Common myeloid progenitor, CD34-positive (primary cell): ENCODE measurements around the gene RHCG.
"Not testable (repeated sequence)": the region's sequence is repeated elsewhere in the genome, so short reads cannot be mapped to it uniquely, and the experiment has no call there.

Experiments
- CTCF ChIA-PET: fragments of 350-600 bp; sonication (Branson Sonifier 250); formaldehyde crosslinking; loops from one replicate; lab custom pipeline; 2021; ENCODE audit warnings: antibody characterized with exemption; lab: Charles Lee
- POLR2A ChIA-PET: fragments of 350-600 bp; sonication (Branson Sonifier 250); formaldehyde crosslinking; loops from one replicate; lab custom pipeline; 2021; ENCODE audit warnings: antibody characterized with exemption; lab: Charles Lee
- DNase-seq, 3 donors: peaks; one replicate each; pipeline versions ENCODE4 v3.0.0 to v3.0.0-alpha.2; 2013
- H3K27ac ChIP-seq, 2 experiments: 1 replicate in 1 of 2; 2 replicates in 1 of 2; pipeline ENCODE4 v1.7.0; 2013; ENCODE audit warnings: inconsistent platforms in 2 of 2, low read length in 2 of 2, mild to moderate bottlenecking in 2 of 2, low read depth in 1 of 2, moderate library complexity in 1 of 2; ENCODE audit not compliant: severe bottlenecking in 2 of 2, insufficient read depth in 1 of 2, poor library complexity in 1 of 2
- H3K27me3 ChIP-seq, 5 experiments: replicated peaks in 2 of 5; 1 replicate in 3 of 5; 2 replicates in 2 of 5; pipeline versions ENCODE4 v1.6.1 to v1.7.0; 2013; ENCODE audit warnings: low read length in 4 of 5, mild to moderate bottlenecking in 2 of 5, moderate library complexity in 2 of 5, inconsistent platforms in 1 of 5; ENCODE audit not compliant: insufficient read depth in 5 of 5, control insufficient read depth in 4 of 5
- H3K36me3 ChIP-seq, 4 experiments: 1 replicate in 2 of 4; 2 replicates in 2 of 4; pipeline versions ENCODE4 v1.6.1 to v1.7.0; 2013; ENCODE audit warnings: low read length in 3 of 4, control low read depth in 1 of 4, mild to moderate bottlenecking in 1 of 4; ENCODE audit not compliant: control insufficient read depth in 4 of 4, insufficient read depth in 4 of 4
- H3K4me1 ChIP-seq, 4 experiments: 1 replicate in 3 of 4; 2 replicates in 1 of 4; pipeline versions ENCODE4 v1.6.1 to v1.7.1; 2013; ENCODE audit warnings: low read length in 3 of 4, mild to moderate bottlenecking in 3 of 4, control low read depth in 1 of 4, inconsistent platforms in 1 of 4, moderate library complexity in 1 of 4; ENCODE audit not compliant: control insufficient read depth in 4 of 4, insufficient read depth in 4 of 4; ENCODE audit errors: control extremely low read depth in 1 of 4
- H3K4me3 ChIP-seq, 7 experiments: 1 replicate in 4 of 7; 2 replicates in 3 of 7; pipeline versions ENCODE4 v1.5.1 to v1.7.0; 2013; ENCODE audit warnings: mild to moderate bottlenecking in 7 of 7, low read length in 6 of 7, moderate library complexity in 6 of 7, inconsistent platforms in 2 of 7, low read depth in 2 of 7, control low read depth in 1 of 7; ENCODE audit not compliant: insufficient read depth in 4 of 7, control insufficient read depth in 1 of 7; ENCODE audit errors: extremely low read depth in 1 of 7
- H3K9me3 ChIP-seq, 5 experiments: 1 replicate in 4 of 5; 2 replicates in 1 of 5; pipeline versions ENCODE4 v1.6.1 to v1.7.1; 2013; ENCODE audit warnings: low read length in 4 of 5, mild to moderate bottlenecking in 2 of 5, inconsistent platforms in 1 of 5, low read depth in 1 of 5, moderate library complexity in 1 of 5; ENCODE audit not compliant: control insufficient read depth in 4 of 5, insufficient read depth in 2 of 5; ENCODE audit errors: control extremely low read depth in 1 of 5
- WGBS: methylation state at CpG from one replicate; pipeline ENCODE4 v1.1.5; 2013; ENCODE audit not compliant: insufficient coverage; 5-methylcytosine and 5-hydroxymethylcytosine counted together

Gene RHCG

GRCh38 chr15:89479173-89479572, 17.2 kb downstream of the RHCG start:
- DNase-seq = no peak
- ChIA-PET CTCF (interaction anchor here (1.1 to 1.6 kb wide), 2 partner anchors 13 to 22 kb away, joined by 3 to 5 read pairs; no protein-coding TSS in a partner anchor), POLR2A (no interaction called here)
- Histone ChIP-seq H3K9me3 (no peaks in the 10 kb centered on the region), H3K36me3 (no peaks in the 10 kb centered on the region), H3K4me1 (no peaks in the 10 kb centered on the region), H3K27me3 (peaks cover 0 to 40% (median 8%) of the 10 kb centered on the region in 5 experiments), H3K4me3 (no peak overlapping the region), H3K27ac (no peak overlapping the region)
- WGBS = 95% methylated on average over 6 of the region's 7 CpGs

- Histone ChIP-seq H3K9me3 (no peaks in the 10 kb centered on the region), H3K36me3 (no peaks in the 10 kb centered on the region), H3K4me1 (no peaks in the 10 kb centered on the region), H3K27ac (no peak overlapping the region), H3K27me3 (peaks cover 0 to 43% (median 3%) of the 10 kb centered on the region in 5 experiments), H3K4me3 (no peak overlapping the region)
- ChIA-PET POLR2A (no interaction called here), CTCF (interaction anchor here (0.7 to 1.5 kb wide), 2 partner anchors 63 to 119 kb away, joined by 3 read pairs; no protein-coding TSS in a partner anchor)
- no peak for DNase-seq
- 89% methylated on average over 18 of the region's 22 CpGs for WGBS
These were observed 18.8 kb downstream of the RHCG start for GRCh38 chr15:89477411-89478242.

- Histone ChIP-seq H3K36me3 (no peaks in the 10 kb centered on the region), H3K27me3 (peaks cover 0 to 55% (median 10%) of the 10 kb centered on the region in 5 experiments), H3K4me1 (no peaks in the 10 kb centered on the region), H3K4me3 (no peak overlapping the region), H3K27ac (no peak overlapping the region), H3K9me3 (no peaks in the 10 kb centered on the region)
- CTCF ChIA-PET = interaction anchor here (0.9 to 1.6 kb wide), 3 partner anchors 11 to 117 kb away, joined by 3 to 5 read pairs (median 5); no protein-coding TSS in a partner anchor
- WGBS = 58% methylated on average over 5 of the region's 6 CpGs
- POLR2A ChIA-PET = interaction anchor here (0.7 kb wide), 1 partner anchor 55 kb away, joined by 4 read pairs; no protein-coding TSS in a partner anchor
- no peak for DNase-seq
These were observed 20.7 kb downstream of the RHCG start for GRCh38 chr15:89475661-89476060.

- Histone ChIP-seq H3K9me3 (no peaks in the 10 kb centered on the region), H3K27ac (no peak overlapping the region), H3K36me3 (no peaks in the 10 kb centered on the region), H3K4me3 (no peak overlapping the region), H3K27me3 (peaks cover 0 to 61% (median 14%) of the 10 kb centered on the region in 5 experiments), H3K4me1 (peaks cover 0 to 2% (median 0%) of the 10 kb centered on the region in 4 experiments)
- peak; percentile 73 to 80 (median 73) for DNase-seq
- ChIA-PET POLR2A (interaction anchor here (1.0 kb wide), 1 partner anchor 116 kb away, joined by 3 read pairs; no protein-coding TSS in a partner anchor), CTCF (interaction anchor here (0.9 to 4.8 kb wide), 11 partner anchors 13 to 115 kb away, joined by 3 to 54 read pairs (median 5); no protein-coding TSS in a partner anchor)
- 7% methylated on average over 7 of the region's 7 CpGs for WGBS
These were observed 23.6 kb downstream of the RHCG start for GRCh38 chr15:89472785-89473256.

GRCh38 chr15:89469426-89470096, 26.8 kb downstream of the RHCG start:
- DNase-seq = peak in 2 of 3 donors; percentile 9 to 29
- Histone ChIP-seq H3K27ac (no peak overlapping the region), H3K27me3 (peaks cover 0 to 41% (median 20%) of the 10 kb centered on the region in 5 experiments), H3K36me3 (no peaks in the 10 kb centered on the region), H3K9me3 (no peaks in the 10 kb centered on the region), H3K4me3 (no peak overlapping the region), H3K4me1 (peaks cover 0 to 2% (median 0%) of the 10 kb centered on the region in 4 experiments)
- ChIA-PET POLR2A (interaction anchor here (0.7 kb wide), 1 partner anchor 26 kb away, joined by 3 read pairs; no protein-coding TSS in a partner anchor), CTCF (interaction anchor here (1.1 kb wide), 1 partner anchor 52 kb away, joined by 3 read pairs; no protein-coding TSS in a partner anchor)
- WGBS = 58% methylated on average over 8 of the region's 15 CpGs

GRCh38 chr15:89468813-89469212, 27.6 kb downstream of the RHCG start:
- WGBS = 0% methylated on average over 1 of the region's 1 CpG
- H3K4me3 ChIP-seq, POLR2A ChIA-PET, H3K4me1 ChIP-seq, CTCF ChIA-PET, H3K36me3 ChIP-seq, H3K27ac ChIP-seq, DNase-seq, H3K9me3 ChIP-seq: not testable (repeated sequence)
- peaks cover 0 to 37% (median 20%) of the 10 kb centered on the region in 5 experiments for H3K27me3 ChIP-seq
